Measurements from ENCODE around the gene PLA2G2D.

The PLA2G2D gene

DNA sequence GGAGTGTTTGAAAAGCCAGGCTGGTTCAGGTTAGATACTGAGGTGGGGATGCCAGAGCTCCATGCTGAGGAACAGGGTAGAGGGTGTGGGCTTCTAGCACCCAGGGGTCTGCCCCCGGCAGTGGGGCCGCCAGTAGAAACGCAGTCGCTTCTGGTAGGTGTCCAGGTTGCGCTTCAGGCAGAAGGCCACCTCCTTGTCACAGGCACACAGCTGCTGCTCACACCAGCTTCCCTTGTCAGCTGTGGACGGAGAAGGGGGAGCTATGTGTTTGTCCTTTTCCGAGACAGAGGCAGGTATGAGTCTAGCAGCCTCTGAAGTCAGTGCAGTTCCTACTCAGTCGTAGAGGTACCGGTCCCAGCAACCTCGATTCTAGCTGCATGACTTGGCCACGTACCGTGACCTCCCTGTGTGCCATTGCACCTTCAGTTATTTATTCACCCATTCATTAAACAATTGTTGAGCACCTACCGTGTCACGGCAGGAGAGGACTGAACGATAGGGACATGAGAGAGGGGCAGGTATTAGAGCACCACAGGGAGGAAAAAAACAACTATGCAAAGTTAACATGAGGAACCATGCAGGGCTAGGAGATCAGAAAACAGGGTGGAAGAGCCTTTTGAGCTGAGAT lies 5.2 kb downstream of the PLA2G2D start:
- TF ChIP-seq, protein P1, sequence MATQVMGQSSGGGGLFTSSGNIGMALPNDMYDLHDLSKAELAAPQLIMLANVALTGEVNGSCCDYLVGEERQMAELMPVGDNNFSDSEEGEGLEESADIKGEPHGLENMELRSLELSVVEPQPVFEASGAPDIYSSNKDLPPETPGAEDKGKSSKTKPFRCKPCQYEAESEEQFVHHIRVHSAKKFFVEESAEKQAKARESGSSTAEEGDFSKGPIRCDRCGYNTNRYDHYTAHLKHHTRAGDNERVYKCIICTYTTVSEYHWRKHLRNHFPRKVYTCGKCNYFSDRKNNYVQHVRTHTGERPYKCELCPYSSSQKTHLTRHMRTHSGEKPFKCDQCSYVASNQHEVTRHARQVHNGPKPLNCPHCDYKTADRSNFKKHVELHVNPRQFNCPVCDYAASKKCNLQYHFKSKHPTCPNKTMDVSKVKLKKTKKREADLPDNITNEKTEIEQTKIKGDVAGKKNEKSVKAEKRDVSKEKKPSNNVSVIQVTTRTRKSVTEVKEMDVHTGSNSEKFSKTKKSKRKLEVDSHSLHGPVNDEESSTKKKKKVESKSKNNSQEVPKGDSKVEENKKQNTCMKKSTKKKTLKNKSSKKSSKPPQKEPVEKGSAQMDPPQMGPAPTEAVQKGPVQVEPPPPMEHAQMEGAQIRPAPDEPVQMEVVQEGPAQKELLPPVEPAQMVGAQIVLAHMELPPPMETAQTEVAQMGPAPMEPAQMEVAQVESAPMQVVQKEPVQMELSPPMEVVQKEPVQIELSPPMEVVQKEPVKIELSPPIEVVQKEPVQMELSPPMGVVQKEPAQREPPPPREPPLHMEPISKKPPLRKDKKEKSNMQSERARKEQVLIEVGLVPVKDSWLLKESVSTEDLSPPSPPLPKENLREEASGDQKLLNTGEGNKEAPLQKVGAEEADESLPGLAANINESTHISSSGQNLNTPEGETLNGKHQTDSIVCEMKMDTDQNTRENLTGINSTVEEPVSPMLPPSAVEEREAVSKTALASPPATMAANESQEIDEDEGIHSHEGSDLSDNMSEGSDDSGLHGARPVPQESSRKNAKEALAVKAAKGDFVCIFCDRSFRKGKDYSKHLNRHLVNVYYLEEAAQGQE (IDR thresholded peaks at IDR 0.05; ENCODE audit: insufficient read depth in 1 of 2, low read depth in 2 of 2, low read length in 2 of 2), result no peak
- no peak for TF ChIP-seq POLR2AphosphoS5 (IDR thresholded peaks at IDR 0.05; ENCODE audit: low read depth, low read length)
- TF ChIP-seq SIN3A (IDR thresholded peaks at IDR 0.05; ENCODE audit: borderline replicate concordance, insufficient read depth, low read length), result no peak
- TF ChIP-seq FOXP2 (optimal IDR thresholded peaks at IDR 0.05; ENCODE audit: borderline replicate concordance, extremely low read depth, extremely low read length, insufficient read depth), result no peak
- TF ChIP-seq TAF1 (IDR thresholded peaks at IDR 0.05; ENCODE audit: borderline replicate concordance, insufficient read depth, low read length), result no peak

DNA sequence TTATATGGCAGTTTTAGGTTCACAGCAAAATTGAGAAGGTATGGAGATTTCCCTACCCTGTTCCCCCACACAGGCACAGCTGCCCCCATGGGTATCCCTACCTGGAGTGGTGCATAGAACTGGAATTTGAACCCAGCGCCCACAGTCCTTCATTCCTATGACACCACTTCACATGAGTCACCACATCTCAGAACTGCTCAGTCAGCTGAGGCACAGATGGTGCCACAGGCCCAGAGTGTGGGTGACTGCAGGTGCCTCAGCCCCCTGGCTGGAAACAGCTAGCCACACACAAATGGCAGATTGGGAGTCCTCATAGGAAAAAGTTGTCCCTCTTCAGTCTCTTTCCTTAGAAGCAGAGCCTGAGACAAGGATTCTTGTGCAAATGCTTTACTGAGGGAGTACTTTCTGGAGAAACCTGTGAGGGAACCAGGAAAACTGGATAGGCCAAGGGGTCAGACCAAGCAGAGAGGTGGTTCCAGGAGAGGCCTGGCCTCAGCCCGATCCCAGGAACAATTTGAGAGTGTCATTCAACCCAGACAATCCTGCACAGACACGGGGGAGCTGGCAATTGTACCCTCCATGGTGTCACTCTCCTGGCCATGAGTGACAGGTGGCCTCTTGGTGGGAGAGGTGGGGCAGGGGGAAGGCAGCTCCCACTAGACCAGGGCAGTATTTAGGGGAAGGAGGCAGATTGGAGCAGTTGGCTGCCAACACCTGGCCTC lies 6.9 kb downstream of the PLA2G2D start:
- no peak for TF ChIP-seq FOXP2 (optimal IDR thresholded peaks at IDR 0.05; ENCODE audit: borderline replicate concordance, extremely low read depth, extremely low read length, insufficient read depth)
- TF ChIP-seq, protein P1 (IDR thresholded peaks at IDR 0.05; ENCODE audit: insufficient read depth in 1 of 2, low read depth in 2 of 2, low read length in 2 of 2), result no peak
- no peak for TF ChIP-seq TAF1 (IDR thresholded peaks at IDR 0.05; ENCODE audit: borderline replicate concordance, insufficient read depth, low read length)
- no peak for TF ChIP-seq POLR2AphosphoS5 (IDR thresholded peaks at IDR 0.05; ENCODE audit: low read depth, low read length)
- no peak for TF ChIP-seq SIN3A (IDR thresholded peaks at IDR 0.05; ENCODE audit: borderline replicate concordance, insufficient read depth, low read length)

DNA sequence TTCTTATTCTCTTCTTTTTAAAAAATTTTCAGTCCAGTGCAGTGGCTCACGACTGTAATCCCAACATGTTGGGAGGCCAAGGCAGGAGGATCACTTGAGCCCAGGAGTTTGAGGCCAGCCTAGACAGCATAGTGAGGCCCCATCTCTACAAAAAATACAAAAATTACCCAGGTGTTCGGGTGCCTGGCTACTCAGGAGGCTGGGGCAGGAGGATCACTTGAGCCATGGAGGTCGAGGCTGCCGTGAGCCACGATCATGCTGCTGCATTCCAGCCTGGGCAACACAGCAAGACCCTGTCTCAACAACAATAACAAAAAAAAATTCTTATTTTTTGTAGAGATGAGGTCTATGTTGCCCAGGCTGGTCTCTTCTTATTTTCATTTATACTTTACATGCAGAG lies 7.9 kb downstream of the PLA2G2D start:
- TF ChIP-seq POLR2AphosphoS5 (IDR thresholded peaks at IDR 0.05; ENCODE audit: low read depth, low read length), result no peak
- no peak for TF ChIP-seq TAF1 (IDR thresholded peaks at IDR 0.05; ENCODE audit: borderline replicate concordance, insufficient read depth, low read length)
- no peak for TF ChIP-seq FOXP2 (optimal IDR thresholded peaks at IDR 0.05; ENCODE audit: borderline replicate concordance, extremely low read depth, extremely low read length, insufficient read depth)
- TF ChIP-seq, protein P1 (IDR thresholded peaks at IDR 0.05; ENCODE audit: insufficient read depth in 1 of 2, low read depth in 2 of 2, low read length in 2 of 2), result no peak
- no peak for TF ChIP-seq SIN3A (IDR thresholded peaks at IDR 0.05; ENCODE audit: borderline replicate concordance, insufficient read depth, low read length)

DNA sequence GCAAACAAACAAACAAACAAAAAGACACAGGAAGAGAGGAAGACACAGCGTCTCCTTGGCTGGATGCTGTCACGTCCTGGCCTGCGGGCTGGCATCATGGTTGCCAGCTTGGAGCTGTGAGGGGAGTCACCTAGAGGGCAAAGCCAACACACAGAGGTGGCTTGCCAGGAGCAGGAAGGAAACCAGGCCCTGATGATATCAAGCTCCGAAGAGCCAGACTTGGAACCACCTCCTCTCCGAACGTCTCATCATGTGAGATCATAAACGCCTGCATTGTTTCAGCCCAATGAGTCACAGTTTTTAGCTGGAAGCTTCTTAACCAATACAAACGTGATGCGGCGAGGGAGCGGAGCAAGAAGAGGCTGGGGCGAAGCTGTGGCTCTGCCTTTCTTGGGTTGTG lies 8.7 kb downstream of the PLA2G2D start:
- TF ChIP-seq TAF1 (IDR thresholded peaks at IDR 0.05; ENCODE audit: borderline replicate concordance, insufficient read depth, low read length) (no peak), POLR2AphosphoS5 (IDR thresholded peaks at IDR 0.05; ENCODE audit: low read depth, low read length) (no peak), SIN3A (IDR thresholded peaks at IDR 0.05; ENCODE audit: borderline replicate concordance, insufficient read depth, low read length) (no peak), FOXP2 (optimal IDR thresholded peaks at IDR 0.05; ENCODE audit: borderline replicate concordance, extremely low read depth, extremely low read length, insufficient read depth) (no peak)
- TF ChIP-seq, protein P1 (IDR thresholded peaks at IDR 0.05; ENCODE audit: insufficient read depth in 1 of 2, low read depth in 2 of 2, low read length in 2 of 2), result no peak
